GM12891 (cell line): ENCODE results near the gene ABCA1.
A peak's percentile ranks its signal among the peaks of the same experiment; 100 is the strongest.

Experiments used
- POLR2A ChIP-seq: IDR thresholded peaks from 2 replicates; pipeline ENCODE4 v1.6.1; 2011; ENCODE audit warnings: low read depth, low read length, control low read depth
- POLR2AphosphoS5 ChIP-seq: IDR thresholded peaks from 2 replicates; pipeline ENCODE4 v1.6.1; 2011; ENCODE audit warnings: low read depth, low read length, control low read depth

GRCh38 chr9:104774831-104775573, 153.0 kb downstream of the ABCA1 start:
- peak; percentile 55; the same call in 1 of the 2 replicates for TF ChIP-seq POLR2AphosphoS5
- peak; percentile 51; the same call in 1 of the 2 replicates for TF ChIP-seq POLR2A
